Hepatocyte (in vitro differentiated cells): Measurements from ENCODE around the gene ADRM1. TPM values are rescaled to one million over a fixed set of nuclear protein-coding genes. Genes with fewer than 3 reads are reported as not detected.

Source experiments
- DNase-seq: peaks from one replicate; pipeline ENCODE4 v3.0.0-alpha.2; 2016; ENCODE audit warnings: low spot score
- H2AFZ ChIP-seq: fragments of 200-600 bp; sonication (generic); 2 replicates; pipeline ENCODE4 v1.6.0; 2016; ENCODE audit warnings: antibody characterized with exemption, mild to moderate bottlenecking
- H3K27ac ChIP-seq: fragments of 200-600 bp; sonication (generic); 2 replicates; pipeline ENCODE4 v1.5.1; 2016; ENCODE audit warnings: mild to moderate bottlenecking
- H3K27me3 ChIP-seq: fragments of 200-600 bp; sonication (generic); 2 replicates; pipeline ENCODE4 v1.6.1; 2016
- H3K36me3 ChIP-seq: fragments of 200-600 bp; sonication (generic); replicated peaks from 2 replicates; pipeline ENCODE4 v1.5.1; 2016; ENCODE audit warnings: low read depth; ENCODE audit not compliant: insufficient read depth
- H3K4me1 ChIP-seq: fragments of 200-600 bp; sonication (generic); 2 replicates; pipeline ENCODE4 v1.5.1; 2016; ENCODE audit warnings: mild to moderate bottlenecking, moderate library complexity; ENCODE audit not compliant: insufficient read depth
- H3K4me2 ChIP-seq: fragments of 200-600 bp; sonication (generic); 2 replicates; pipeline ENCODE4 v1.6.0; 2016
- H3K4me3 ChIP-seq: fragments of 200-600 bp; sonication (generic); 2 replicates; pipeline ENCODE4 v1.5.1; 2016; ENCODE audit warnings: mild to moderate bottlenecking
- H3K79me2 ChIP-seq: fragments of 200-600 bp; sonication (generic); 2 replicates; pipeline ENCODE4 v1.6.0; 2017; ENCODE audit warnings: mild to moderate bottlenecking
- H3K9me2 ChIP-seq: fragments of 200-600 bp; sonication (generic); replicated peaks from 2 replicates; pipeline ENCODE4 v1.6.0; 2017; ENCODE audit warnings: mild to moderate bottlenecking; ENCODE audit not compliant: insufficient read depth
- H3K9me3 ChIP-seq: fragments of 200-600 bp; sonication (generic); 2 replicates; pipeline ENCODE4 v1.5.1; 2016; ENCODE audit warnings: low read depth, mild to moderate bottlenecking
- H4K20me1 ChIP-seq: fragments of 200-600 bp; sonication (generic); 2 replicates; pipeline ENCODE4 v1.6.0; 2016; ENCODE audit warnings: mild to moderate bottlenecking; ENCODE audit not compliant: insufficient read depth, poor library complexity, severe bottlenecking
- CTCF ChIP-seq: fragments of 200-600 bp; sonication (generic); IDR thresholded peaks from 2 replicates; pipeline ENCODE4 v1.5.1; 2016; ENCODE audit warnings: antibody characterized with exemption, mild to moderate bottlenecking; ENCODE audit not compliant: poor library complexity
- EZH2 ChIP-seq: fragments of 200-600 bp; sonication (generic); IDR thresholded peaks from 2 replicates; pipeline ENCODE4 v1.6.1; 2016; ENCODE audit warnings: antibody characterized with exemption, mild to moderate bottlenecking, borderline replicate concordance
- EZH2phosphoT487 ChIP-seq: fragments of 200-600 bp; sonication (generic); IDR thresholded peaks from one replicate; pipeline ENCODE4 v1.6.1; 2018; ENCODE audit warnings: antibody characterized with exemption, mild to moderate bottlenecking, low read depth, moderate library complexity; ENCODE audit not compliant: unreplicated experiment, severe bottlenecking
- WGBS: methylation state at CpG from one replicate; pipeline ENCODE4 v1.1.6; 2016; ENCODE audit warnings: low lambda C conversion rate; ENCODE audit errors: missing lambda C conversion rate; 5-methylcytosine and 5-hydroxymethylcytosine counted together
- polyA plus RNA-seq: library from polyadenylated mRNA; unstranded; fragments of >200 nt; fragmentation: Nextera tagmentation; extraction: Ambion mirVana; gene quantifications from 2 replicates; pipeline ENCODE4 v1.2.1, GENCODE V29; 2016
- total RNA-seq: library from RNA; depleted of rRNA; stranded (reverse); fragments of >200 nt; gene quantifications from 2 replicates; pipeline ENCODE4 v1.2.3, GENCODE V29; 2014

ADRM1 gene
- total and polyA plus RNA-seq, 2 experiments from 2014 or later, result 103 to 144 TPM

GRCh38 chr20:62303340-62304226, 786 bp downstream of the ADRM1 start:
- Histone ChIP-seq H3K27ac (peak overlapping the region; percentile 77), H3K9me3 (no peaks in the 10 kb centered on the region), H3K9me2 (no peaks in the 10 kb centered on the region), H3K79me2 (peaks cover 36% of the 10 kb centered on the region), H3K4me2 (peak overlapping the region; percentile 97), H2AFZ (no peak overlapping the region), H3K4me3 (peak overlapping the region; percentile 44), H3K27me3 (no peaks in the 10 kb centered on the region), H4K20me1 (peaks cover 37% of the 10 kb centered on the region), H3K36me3 (no peaks in the 10 kb centered on the region), H3K4me1 (peaks cover 15% of the 10 kb centered on the region)
- TF ChIP-seq CTCF (no peak), EZH2 (no peak), EZH2phosphoT487 (no peak)
- DNase-seq, result peak; percentile 48
- WGBS, result 5% methylated on average over 61 of the region's 66 CpGs

GRCh38 chr20:62304331-62305148, 1.7 kb downstream of the ADRM1 start:
- Histone ChIP-seq H3K27me3 (no peaks in the 10 kb centered on the region), H3K9me3 (no peaks in the 10 kb centered on the region), H3K36me3 (no peaks in the 10 kb centered on the region), H3K4me1 (peaks cover 15% of the 10 kb centered on the region), H3K9me2 (no peaks in the 10 kb centered on the region), H2AFZ (no peak overlapping the region), H3K27ac (peak overlapping the region; percentile 77), H3K4me2 (peak overlapping the region; percentile 97), H3K79me2 (peaks cover 36% of the 10 kb centered on the region), H4K20me1 (peaks cover 37% of the 10 kb centered on the region), H3K4me3 (peak overlapping the region; percentile 44)
- no peak for DNase-seq
- TF ChIP-seq EZH2, result no peak
- no peak for TF ChIP-seq CTCF
- no peak for TF ChIP-seq EZH2phosphoT487
- WGBS, result 85% methylated on average over 29 of the region's 29 CpGs

- Histone ChIP-seq H3K4me3 (no peak overlapping the region), H3K27me3 (no peaks in the 10 kb centered on the region), H3K36me3 (no peaks in the 10 kb centered on the region), H4K20me1 (peaks cover 37% of the 10 kb centered on the region), H3K4me2 (peak overlapping the region; percentile 97), H3K4me1 (peaks cover 15% of the 10 kb centered on the region), H3K27ac (no peak overlapping the region), H2AFZ (no peak overlapping the region), H3K9me3 (no peaks in the 10 kb centered on the region), H3K9me2 (no peaks in the 10 kb centered on the region), H3K79me2 (peaks cover 36% of the 10 kb centered on the region)
- WGBS, result 93% methylated on average over 18 of the region's 18 CpGs
- no peak for DNase-seq
- TF ChIP-seq CTCF, result no peak
- TF ChIP-seq EZH2, result no peak
Measured at GRCh38 chr20:62305149-62305764, 2.5 kb downstream of the ADRM1 start.
